Vagina (tissue), 2 donors: ENCODE data around the gene DBNDD1. TPM values are rescaled to one million over a fixed set of nuclear protein-coding genes. Genes with fewer than 3 reads are reported as not detected.

ENCODE experiments used
- DNase-seq, 2 donors: peaks; one replicate each; pipeline ENCODE4 v3.0.0-alpha.2; 2017; ENCODE audit errors: extremely low spot score in 2 of 2
- H3K27ac ChIP-seq: fragments of 200-600 bp; sonication (generic); one replicate; pipeline ENCODE4 v1.5.1; 2019
- H3K27me3 ChIP-seq: fragments of 200-600 bp; sonication (generic); one replicate; pipeline ENCODE4 v1.5.1; 2019
- H3K36me3 ChIP-seq, 2 donors: fragments of 200-600 bp; sonication (generic); one replicate each; pipeline ENCODE4 v1.5.1; 2017 to 2019
- H3K4me1 ChIP-seq: fragments of 200-600 bp; sonication (generic); one replicate; pipeline ENCODE4 v1.5.1; 2019
- H3K4me3 ChIP-seq, 2 donors: fragments of 200-600 bp; sonication (generic); 1 replicate in 1 of 2; 2 replicates in 1 of 2; pipeline ENCODE4 v1.5.1; 2016 to 2019
- H3K9me3 ChIP-seq: fragments of 200-600 bp; sonication (generic); one replicate; pipeline ENCODE4 v1.5.1; 2019
- POLR2A ChIP-seq, 2 donors: fragments of 450-650 bp; IDR thresholded peaks; one replicate each; pipeline ENCODE4 v1.6.1; 2017; ENCODE audit warnings: antibody characterized with exemption in 2 of 2, mild to moderate bottlenecking in 2 of 2, moderate library complexity in 2 of 2
- POLR2AphosphoS5 ChIP-seq, 2 donors: sonication (generic); formaldehyde crosslinking; IDR thresholded peaks; one replicate each; pipeline ENCODE4 v1.9.0; 2017; ENCODE audit warnings: antibody characterized with exemption in 2 of 2, mild to moderate bottlenecking in 2 of 2, low read depth in 1 of 2; ENCODE audit not compliant: insufficient read depth in 1 of 2
- intact Hi-C: fragments of 100-400 bp; cut with DNase I; formaldehyde crosslinking; loops from one replicate; pipeline ENCODE4 v1.15.1; 2023
- total RNA-seq: library from RNA; depleted of rRNA; stranded (reverse); fragments of >200 nt; gene quantifications from one replicate; pipeline ENCODE4 v1.2.3, GENCODE V29; 2016
- TF ChIP-seq, protein P1 (sequence below), 3 experiments: fragments of 450-650 bp in 2 of 3; fragments of 200-600 bp in 1 of 3; sonication (generic) in 1 of 3; IDR thresholded peaks; one replicate each; pipeline ENCODE4 v1.5.1; 2017 to 2019; ENCODE audit warnings: antibody characterized with exemption in 3 of 3, mild to moderate bottlenecking in 2 of 3, moderate library complexity in 2 of 3

Gene DBNDD1
- total RNA-seq, 1 donor from 2014 or later = 8.1 TPM

DNA sequence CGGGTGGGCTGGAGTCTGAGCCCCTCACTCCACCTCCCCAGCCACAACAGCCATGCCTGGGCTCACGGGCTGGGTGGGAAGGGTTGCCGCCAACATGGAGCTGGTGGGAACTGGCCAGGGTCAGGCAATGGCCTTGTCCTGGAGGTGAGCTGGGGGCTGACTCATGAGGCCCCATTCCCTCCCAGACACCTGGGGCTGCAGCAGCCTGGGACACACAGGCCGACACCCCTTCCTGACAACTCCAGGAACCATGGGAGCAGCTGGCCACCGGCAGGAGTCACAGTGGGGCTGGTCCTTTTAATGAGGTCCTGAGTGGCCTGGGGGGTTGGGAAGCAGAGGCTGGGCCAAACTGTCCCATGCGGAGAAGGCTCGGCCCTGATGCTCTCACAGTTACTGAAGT is 12.2 kb downstream of the DBNDD1 start:
- no peaks in the 10 kb centered on the region for H3K27me3 ChIP-seq

DNA sequence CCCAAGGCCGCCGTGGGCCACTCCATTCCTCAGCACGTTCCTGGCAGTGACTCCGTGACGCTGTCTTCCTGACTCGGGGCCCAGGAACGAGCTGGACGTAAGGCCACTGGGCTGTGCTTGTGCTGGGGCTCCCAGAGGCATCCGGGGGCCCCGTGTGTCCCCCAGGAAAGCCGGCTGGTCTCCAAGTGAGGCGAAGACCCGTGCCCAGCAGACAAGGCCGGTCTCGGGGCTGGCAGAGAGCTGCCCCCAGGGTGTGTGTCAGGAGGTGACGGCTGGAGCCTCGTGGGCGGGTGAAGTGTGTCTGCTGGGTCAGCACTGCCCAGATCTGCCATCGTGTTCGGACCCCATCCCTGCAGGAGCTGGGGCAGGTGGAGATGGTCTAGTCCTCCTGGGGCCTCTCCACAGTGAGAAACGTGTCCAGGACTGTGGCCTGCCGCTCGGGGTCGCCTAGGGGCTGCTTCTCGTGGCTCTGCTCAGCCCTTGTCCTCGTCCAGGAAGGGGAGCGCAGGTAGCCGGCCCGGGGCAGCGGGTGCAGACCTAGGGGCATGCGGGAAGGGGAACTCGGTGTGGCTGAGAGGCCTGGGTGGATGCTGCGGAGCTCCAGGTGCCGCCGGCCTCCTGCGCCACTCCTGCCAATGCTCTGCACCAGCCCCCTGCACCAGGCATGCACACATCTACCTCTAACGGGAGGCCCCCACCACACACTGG is 13.1 kb downstream of the DBNDD1 start:
- no peaks in the 10 kb centered on the region for H3K27me3 ChIP-seq
- intact Hi-C loops = no loop called here
- no peak overlapping the region for H3K27ac ChIP-seq
- H3K9me3 ChIP-seq = no peaks in the 10 kb centered on the region
- DNase-seq = no peak
- no peaks in the 10 kb centered on the region for H3K36me3 ChIP-seq
- no peak overlapping the region for H3K4me3 ChIP-seq
- TF ChIP-seq POLR2A (IDR thresholded peaks at IDR 0.05) = peak in 1 of 2 donors; percentile 7
- TF ChIP-seq, protein P1, sequence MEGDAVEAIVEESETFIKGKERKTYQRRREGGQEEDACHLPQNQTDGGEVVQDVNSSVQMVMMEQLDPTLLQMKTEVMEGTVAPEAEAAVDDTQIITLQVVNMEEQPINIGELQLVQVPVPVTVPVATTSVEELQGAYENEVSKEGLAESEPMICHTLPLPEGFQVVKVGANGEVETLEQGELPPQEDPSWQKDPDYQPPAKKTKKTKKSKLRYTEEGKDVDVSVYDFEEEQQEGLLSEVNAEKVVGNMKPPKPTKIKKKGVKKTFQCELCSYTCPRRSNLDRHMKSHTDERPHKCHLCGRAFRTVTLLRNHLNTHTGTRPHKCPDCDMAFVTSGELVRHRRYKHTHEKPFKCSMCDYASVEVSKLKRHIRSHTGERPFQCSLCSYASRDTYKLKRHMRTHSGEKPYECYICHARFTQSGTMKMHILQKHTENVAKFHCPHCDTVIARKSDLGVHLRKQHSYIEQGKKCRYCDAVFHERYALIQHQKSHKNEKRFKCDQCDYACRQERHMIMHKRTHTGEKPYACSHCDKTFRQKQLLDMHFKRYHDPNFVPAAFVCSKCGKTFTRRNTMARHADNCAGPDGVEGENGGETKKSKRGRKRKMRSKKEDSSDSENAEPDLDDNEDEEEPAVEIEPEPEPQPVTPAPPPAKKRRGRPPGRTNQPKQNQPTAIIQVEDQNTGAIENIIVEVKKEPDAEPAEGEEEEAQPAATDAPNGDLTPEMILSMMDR (IDR thresholded peaks at IDR 0.05) = no peak
- H3K4me1 ChIP-seq = no peaks in the 10 kb centered on the region

More for the DNA sequence above, 12.2 kb downstream of the DBNDD1 start:
- no peak for TF ChIP-seq POLR2AphosphoS5 (IDR thresholded peaks at IDR 0.05; ENCODE audit: insufficient read depth in 1 of 2, low read depth in 1 of 2)
- TF ChIP-seq, protein P1 (IDR thresholded peaks at IDR 0.05) = no peak
- Histone ChIP-seq H3K27ac (no peak overlapping the region), H3K36me3 (no peaks in the 10 kb centered on the region), H3K4me3 (no peak overlapping the region), H3K4me1 (no peaks in the 10 kb centered on the region), H3K9me3 (no peaks in the 10 kb centered on the region)
- intact Hi-C loops = no loop called here
- no peak for DNase-seq

DNA sequence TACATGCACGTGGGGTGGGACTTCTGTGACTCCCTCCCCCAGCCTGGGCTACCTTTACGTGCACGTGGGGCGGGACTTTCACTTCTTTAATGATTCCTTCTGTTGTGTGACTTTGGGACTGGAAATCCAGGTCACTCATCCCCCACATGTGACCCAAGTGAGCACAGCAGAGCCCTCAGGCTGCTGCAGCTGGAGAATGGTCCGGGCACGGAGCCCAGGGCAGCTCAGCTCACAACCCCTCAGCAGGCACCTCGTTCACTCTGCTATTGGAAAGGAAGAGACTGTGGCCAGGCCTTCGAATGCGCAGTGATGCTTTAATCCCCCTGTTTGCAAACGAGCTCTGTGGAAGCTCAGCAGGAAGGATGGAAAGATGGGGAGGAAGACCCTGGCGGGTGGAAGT is 14.7 kb downstream of the DBNDD1 start:
- intact Hi-C loops = no loop called here
- Histone ChIP-seq H3K4me1 (no peaks in the 10 kb centered on the region), H3K27ac (no peak overlapping the region), H3K4me3 (no peak overlapping the region), H3K36me3 (peaks cover 0 to 6% of the 10 kb centered on the region in 2 donors), H3K9me3 (no peaks in the 10 kb centered on the region), H3K27me3 (no peaks in the 10 kb centered on the region)
- TF ChIP-seq POLR2AphosphoS5 (IDR thresholded peaks at IDR 0.05; ENCODE audit: insufficient read depth in 1 of 2, low read depth in 1 of 2) (no peak), POLR2A (IDR thresholded peaks at IDR 0.05) (no peak)
- no peak for DNase-seq

DNA sequence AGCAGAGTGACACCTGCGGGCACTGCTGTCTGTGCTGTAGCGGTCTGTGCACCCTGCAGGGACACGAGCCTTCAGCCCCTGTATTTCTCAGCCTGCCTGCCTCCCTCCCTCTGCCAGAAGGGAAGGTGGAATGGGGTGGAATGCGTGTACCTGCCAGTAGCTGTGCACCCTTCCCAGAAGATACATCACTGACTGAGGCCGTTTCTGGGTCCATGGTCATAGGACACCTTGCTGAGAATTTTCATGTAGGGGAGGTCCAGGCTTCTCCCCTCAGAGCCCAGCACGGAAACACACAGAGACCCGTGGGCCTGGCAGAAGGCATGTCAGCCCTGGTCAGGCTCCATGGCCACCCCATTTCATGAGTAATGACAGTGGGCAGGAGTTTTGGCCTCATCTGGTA is 16.5 kb downstream of the DBNDD1 start:
- Histone ChIP-seq H3K36me3 (peaks cover 0 to 10% of the 10 kb centered on the region in 2 donors), H3K27ac (no peak overlapping the region), H3K9me3 (no peaks in the 10 kb centered on the region), H3K4me3 (no peak overlapping the region), H3K4me1 (no peaks in the 10 kb centered on the region), H3K27me3 (no peaks in the 10 kb centered on the region)
- intact Hi-C loops = no loop called here
- TF ChIP-seq, protein P1 (IDR thresholded peaks at IDR 0.05) = no peak
- TF ChIP-seq POLR2AphosphoS5 (IDR thresholded peaks at IDR 0.05; ENCODE audit: insufficient read depth in 1 of 2, low read depth in 1 of 2) = no peak
- DNase-seq = no peak

DNA sequence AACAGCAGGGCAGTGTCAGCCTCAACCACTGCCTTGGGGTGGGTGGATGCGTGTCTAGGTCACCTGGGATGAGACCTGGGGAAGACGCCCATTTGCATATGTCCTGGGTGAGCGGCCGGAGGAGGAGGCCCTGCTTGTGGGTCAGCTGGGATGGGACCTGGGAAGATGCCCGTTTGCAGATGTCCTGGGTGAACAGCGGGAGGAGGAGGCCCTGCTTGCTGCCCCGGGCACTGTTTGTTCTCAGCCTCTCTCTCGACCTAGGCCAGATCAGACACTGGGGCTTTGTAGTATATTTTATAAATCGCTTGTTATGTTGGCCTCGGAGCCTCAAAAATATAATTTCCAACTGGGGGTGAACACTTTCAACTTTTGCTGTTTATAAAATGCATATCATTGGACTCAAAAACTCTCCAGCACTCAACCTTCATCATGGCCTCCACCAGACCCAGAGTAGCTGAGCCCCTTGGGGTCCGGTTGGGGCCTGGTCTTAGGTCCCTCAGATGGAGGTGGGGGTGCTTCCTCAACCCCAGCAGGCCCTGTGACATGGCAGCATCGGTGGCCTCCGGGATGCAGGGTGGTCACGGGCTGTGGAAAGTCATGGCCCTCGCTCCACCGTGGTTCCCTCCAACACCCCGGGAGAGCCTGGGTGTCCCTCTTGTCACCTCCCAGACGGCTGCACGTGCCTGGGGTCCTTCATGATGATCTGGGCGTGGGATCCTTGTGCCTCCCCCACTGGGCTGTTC is 17.3 kb downstream of the DBNDD1 start:
- intact Hi-C loops = no loop called here
- no peak for DNase-seq
- H3K27me3 ChIP-seq = no peaks in the 10 kb centered on the region
- no peaks in the 10 kb centered on the region for H3K9me3 ChIP-seq
- H3K36me3 ChIP-seq = peaks cover 0 to 10% of the 10 kb centered on the region in 2 donors
- H3K27ac ChIP-seq = no peak overlapping the region
- H3K4me1 ChIP-seq = no peaks in the 10 kb centered on the region
- TF ChIP-seq POLR2AphosphoS5 (IDR thresholded peaks at IDR 0.05; ENCODE audit: insufficient read depth in 1 of 2, low read depth in 1 of 2) (no peak), POLR2A (IDR thresholded peaks at IDR 0.05) (no peak)
- TF ChIP-seq, protein P1 (IDR thresholded peaks at IDR 0.05) = no peak
- H3K4me3 ChIP-seq = no peak overlapping the region
